Measurements from ENCODE around the gene LRTM2.
"Not testable (repeated sequence)": the region's sequence is repeated elsewhere in the genome, so short reads cannot be mapped to it uniquely, and the experiment has no call there.

The LRTM2 gene

GRCh38 chr12:1810201-1810930 is 10.0 kb upstream of the LRTM2 start:
- no peak for FAIRE-seq

DNA sequence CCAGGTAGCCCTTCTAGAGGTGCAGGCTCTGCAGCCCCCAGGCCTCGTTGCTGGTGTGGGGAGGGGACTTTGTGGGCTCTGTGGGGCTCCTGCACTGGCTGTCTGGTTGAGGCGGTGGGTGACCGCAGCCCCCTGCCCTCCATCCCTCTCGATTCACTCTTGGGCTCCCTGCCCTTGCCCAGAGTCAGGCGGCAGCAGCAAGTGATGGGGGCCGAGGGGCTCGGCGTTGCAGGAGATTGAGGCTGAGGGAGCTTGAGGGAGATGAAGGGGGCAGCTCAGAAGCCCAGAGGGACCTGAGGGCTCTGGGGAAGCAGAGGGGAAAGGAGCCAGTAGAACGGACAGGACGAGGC is 9.5 kb upstream of the LRTM2 start:
- FAIRE-seq = no peak
- DNase-seq (ENCODE audit: insufficient read length, low spot score) = no peak

More at GRCh38 chr12:1810201-1810930, 10.0 kb upstream of the LRTM2 start:
- no peak for DNase-seq (ENCODE audit: insufficient read length, low spot score)

DNA sequence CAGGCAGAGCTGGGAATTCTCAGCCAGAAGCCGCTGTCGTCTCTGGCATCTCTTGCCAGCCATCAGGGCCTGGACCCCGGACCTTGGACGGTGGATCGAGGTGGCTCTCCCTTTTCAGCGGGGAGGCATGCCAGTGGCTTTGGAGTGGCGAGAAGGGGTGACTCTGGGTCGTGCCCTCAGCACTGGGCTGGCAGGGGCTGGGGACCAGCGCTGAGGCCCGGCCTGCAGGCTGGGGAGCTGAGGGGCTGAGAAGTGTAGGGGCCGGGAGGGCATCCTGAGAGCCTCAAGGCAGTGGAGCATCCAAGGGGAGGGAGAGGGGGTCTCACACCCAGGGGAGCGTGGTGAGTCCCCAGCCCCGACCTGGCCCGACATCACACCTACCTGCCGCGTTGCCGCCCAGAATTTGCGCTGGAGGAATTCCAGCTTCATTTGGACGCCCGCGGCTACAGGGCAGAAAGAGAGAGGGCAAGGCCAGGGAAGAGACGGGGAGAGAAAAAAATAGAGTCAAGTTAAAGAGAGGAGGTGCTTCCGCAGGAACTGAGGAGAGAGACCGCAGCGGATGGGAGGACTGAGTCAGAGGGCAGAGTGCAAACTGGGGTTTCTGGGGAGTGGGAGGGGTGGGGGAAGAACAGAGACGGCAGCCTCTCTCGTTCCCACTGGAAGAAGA is 9.0 kb upstream of the LRTM2 start:
- no peak for FAIRE-seq

DNA sequence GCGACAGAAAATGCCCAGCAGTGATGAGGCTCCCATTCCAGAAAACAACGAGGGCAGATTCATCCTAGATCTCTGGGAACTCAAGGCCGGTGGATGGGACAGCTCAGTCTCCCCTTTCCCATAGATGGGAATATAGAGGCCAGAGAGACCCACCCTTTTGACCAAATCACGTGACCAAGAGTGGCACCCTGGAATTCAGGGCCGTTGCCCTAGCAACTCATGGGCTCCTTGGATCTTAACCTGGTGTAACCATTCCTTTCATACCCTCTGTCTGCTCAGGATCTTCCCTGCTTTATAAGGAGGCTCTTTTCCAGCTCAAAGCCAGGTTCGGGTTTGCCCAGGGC is 8.4 kb upstream of the LRTM2 start:
- no peak for FAIRE-seq
- no peak for DNase-seq (ENCODE audit: insufficient read length, low spot score)

More for the DNA sequence above, 9.0 kb upstream of the LRTM2 start:
- DNase-seq (ENCODE audit: insufficient read length, low spot score) = no peak

- FAIRE-seq (no peak), DNase-seq (ENCODE audit: insufficient read length, low spot score) (no peak)
These were observed 7.6 kb upstream of the LRTM2 start for GRCh38 chr12:1812650-1813302.

- no peak for FAIRE-seq
- DNase-seq (ENCODE audit: insufficient read length, low spot score) = no peak
These were observed 6.1 kb upstream of the LRTM2 start for GRCh38 chr12:1814266-1814665.

GRCh38 chr12:1815108-1815507 is 5.3 kb upstream of the LRTM2 start:
- no peak for DNase-seq (ENCODE audit: insufficient read length, low spot score)
- no peak for FAIRE-seq

DNA sequence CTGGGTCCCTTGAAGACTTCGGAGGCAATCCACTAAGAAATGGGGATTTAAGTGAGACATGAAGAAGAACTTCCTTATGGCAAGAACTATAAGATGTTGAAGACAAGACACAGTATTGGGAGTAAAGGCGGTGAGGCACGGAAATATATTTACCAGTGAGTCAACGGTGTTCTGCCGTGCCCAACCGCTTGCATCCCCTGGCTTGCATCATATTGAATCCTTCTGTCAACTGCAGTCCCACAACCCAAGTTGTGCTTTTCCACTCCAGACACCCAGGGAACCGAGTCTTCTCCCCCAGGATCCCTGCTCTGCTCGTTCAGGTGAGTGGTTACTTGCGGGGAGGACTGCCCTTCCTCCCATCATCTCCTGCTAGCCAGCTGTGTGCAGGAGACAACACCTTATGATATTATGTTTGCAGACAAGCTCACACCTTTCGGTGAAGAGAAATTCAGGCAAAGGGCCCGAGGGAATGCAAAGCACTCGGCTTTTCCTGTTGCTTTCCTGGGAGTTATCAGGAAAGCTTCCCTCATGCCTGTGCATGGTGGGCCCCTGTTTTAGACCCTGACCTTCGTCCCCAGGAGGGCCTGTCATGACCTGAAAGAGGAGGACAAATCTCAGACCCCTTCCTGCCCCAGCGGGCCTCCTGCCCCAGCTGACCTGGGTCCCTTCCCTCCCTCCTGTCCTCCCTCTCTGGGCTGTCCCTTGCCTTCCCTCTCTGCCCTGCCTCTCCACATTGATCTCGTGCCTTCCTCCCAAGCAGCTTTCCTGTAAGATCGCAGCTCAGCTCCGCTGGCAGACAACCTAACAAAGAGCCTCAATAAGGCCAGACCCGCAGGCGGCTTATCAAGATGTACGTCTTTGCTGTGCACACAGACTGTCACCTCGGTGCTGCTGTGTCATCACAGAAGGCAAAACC is 4.3 kb upstream of the LRTM2 start:
- DNase-seq (ENCODE audit: insufficient read length, low spot score) = no peak
- no peak for FAIRE-seq

- DNase-seq (ENCODE audit: insufficient read length, low spot score) (no peak), FAIRE-seq (no peak)
These were observed 3.5 kb upstream of the LRTM2 start for GRCh38 chr12:1816730-1817348.

GRCh38 chr12:1817928-1818327 is 2.4 kb upstream of the LRTM2 start:
- FAIRE-seq; DNase-seq (ENCODE audit: insufficient read length, low spot score): not testable (repeated sequence)

GRCh38 chr12:1819050-1819449 is 1.3 kb upstream of the LRTM2 start:
- FAIRE-seq (no peak), DNase-seq (ENCODE audit: insufficient read length, low spot score) (no peak)

DNA sequence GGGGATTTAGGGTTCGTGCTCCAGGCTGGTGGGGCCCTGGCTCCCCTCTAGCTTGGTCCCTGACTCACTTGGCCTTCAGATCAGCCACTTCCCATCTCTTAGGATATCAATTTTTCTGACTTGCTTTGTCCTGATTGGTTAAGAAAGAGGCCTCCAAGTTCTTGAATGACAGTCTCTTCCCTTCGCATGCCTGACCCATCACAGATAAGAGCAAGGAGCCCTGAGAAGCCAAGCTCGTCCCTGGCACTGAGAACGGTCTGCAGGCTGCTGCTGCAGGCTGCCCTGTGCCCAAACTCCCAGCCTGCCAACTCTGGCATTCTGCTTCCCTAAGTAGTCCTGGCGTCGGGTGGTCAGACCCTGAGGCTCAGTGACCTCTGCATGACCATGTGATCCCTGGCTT is 794 bp upstream of the LRTM2 start:
- DNase-seq (ENCODE audit: insufficient read length, low spot score) (no peak), FAIRE-seq (no peak)

DNA sequence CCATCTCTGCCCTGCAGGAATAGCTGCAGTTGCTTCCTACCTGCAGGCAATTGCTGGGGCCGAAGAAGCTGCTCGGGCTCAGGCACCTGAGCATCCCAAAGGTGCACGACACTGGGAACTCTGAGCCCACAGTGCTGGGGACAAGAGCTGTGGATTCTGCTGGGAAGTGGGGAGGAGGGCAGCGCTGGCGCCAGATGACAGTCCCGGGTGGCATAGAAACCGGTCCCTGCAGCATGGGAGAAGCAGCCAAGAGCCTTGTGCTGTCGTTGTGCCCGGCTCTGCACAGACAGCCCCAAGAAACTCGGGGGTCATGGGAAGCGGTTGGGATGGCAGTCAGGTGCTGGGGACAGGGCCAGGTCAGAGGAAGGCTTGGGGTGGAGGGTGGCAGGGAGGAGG is 529 bp downstream of the LRTM2 start:
- FAIRE-seq (no peak), DNase-seq (ENCODE audit: insufficient read length, low spot score) (no peak)

GRCh38 chr12:1821805-1822204 is 1.4 kb downstream of the LRTM2 start:
- FAIRE-seq (no peak), DNase-seq (ENCODE audit: insufficient read length, low spot score) (no peak)

- DNase-seq (ENCODE audit: insufficient read length, low spot score) (no peak), FAIRE-seq (no peak)
These were observed 2.3 kb downstream of the LRTM2 start for GRCh38 chr12:1822699-1823098.

DNA sequence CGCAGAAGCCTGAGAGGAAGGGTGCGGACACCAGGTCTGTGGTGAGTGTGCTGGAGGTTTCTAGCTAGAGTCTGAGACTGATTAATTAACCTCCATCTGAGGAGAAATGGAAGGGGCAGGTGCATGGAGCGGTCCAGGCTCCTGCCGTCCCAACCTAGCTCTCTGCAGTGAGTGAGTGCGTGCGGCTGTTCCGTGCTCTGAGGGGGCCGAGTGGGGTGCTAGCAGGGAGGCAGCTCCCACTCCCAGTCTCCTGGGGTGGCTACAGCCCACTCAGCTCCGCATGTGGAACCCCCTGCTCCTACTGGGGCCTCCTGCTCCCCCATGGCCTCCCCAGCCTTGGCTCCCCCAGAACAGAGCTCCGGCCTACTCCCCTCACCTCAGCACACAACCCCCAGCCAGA is 2.9 kb downstream of the LRTM2 start:
- no peak for FAIRE-seq

GRCh38 chr12:1825382-1826102 is 5.2 kb downstream of the LRTM2 start:
- no peak for FAIRE-seq

More for the DNA sequence above, 2.9 kb downstream of the LRTM2 start:
- DNase-seq (ENCODE audit: insufficient read length, low spot score) = no peak

GRCh38 chr12:1826401-1826800 is 6.0 kb downstream of the LRTM2 start:
- DNase-seq (ENCODE audit: insufficient read length, low spot score) (no peak), FAIRE-seq (no peak)

More at GRCh38 chr12:1825382-1826102, 5.2 kb downstream of the LRTM2 start:
- no peak for DNase-seq (ENCODE audit: insufficient read length, low spot score)

DNA sequence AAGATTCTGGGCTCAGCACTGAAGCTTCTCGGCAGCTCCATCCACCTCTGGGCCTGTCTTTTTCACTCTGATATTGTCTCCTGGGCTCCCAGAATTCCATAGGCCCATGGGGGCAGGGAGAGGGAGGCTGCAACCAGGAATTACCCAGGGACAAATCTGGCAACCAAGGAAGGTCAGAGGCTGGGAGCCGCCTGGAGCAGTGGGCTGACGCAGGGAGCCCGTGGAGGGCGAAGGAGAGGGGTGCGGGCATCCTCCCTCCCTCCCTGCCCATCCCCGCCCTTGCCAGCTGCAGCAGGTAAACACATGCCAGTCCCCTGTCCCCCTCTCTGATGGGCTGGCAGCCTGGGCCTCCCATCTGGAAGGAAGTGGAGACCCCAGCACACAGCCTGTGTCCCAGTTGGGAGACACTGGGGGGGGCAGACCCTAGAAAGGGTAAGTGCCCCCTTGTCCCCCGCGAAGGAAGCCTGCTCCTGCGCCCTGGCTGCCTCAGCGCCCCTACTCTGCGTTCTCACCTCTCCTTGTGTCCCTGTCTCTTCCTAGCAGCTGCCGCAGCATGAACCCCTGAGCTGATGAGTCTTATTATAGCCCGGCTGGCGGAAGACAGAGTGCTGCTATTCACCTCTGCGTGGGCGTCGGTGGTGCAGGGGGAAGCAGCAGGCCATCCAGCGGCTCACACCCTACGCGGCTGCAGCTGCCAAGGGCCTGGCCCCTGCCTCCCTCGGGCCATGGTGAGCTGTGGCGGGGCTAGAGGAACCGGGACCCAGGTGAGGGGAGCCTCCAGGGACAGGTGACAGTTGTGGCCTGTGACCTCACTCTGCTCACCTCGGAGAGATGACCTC is 6.7 kb downstream of the LRTM2 start:
- no peak for DNase-seq (ENCODE audit: insufficient read length, low spot score)

More for the DNA sequence above, 6.7 kb downstream of the LRTM2 start:
- no peak for FAIRE-seq

Measured in GM19239 (cell line).